ENCODE data around the gene PRKCA.

- no peak for TF ChIP-seq CTCF (conservative IDR thresholded peaks at IDR 0.05; ENCODE audit: low read depth, low read length)
- TF ChIP-seq EZH2phosphoT487 (IDR thresholded peaks at IDR 0.05; ENCODE audit: borderline replicate concordance, low read length) = no peak
Observed at GRCh38 chr17:66268247-66268927, 34.0 kb upstream of the PRKCA start.
